HG02970 (cell line): Measurements from ENCODE around the gene MOB1A.
"Not testable (repeated sequence)": the region's sequence is repeated elsewhere in the genome, so short reads cannot be mapped to it uniquely, and the experiment has no call there.

Experiments used
- ATAC-seq: cut with Tn5 transposase; IDR thresholded peaks from one replicate; pipeline ENCODE4 v1.9.1; 2021; ENCODE audit warnings: mild to moderate bottlenecking, moderate library complexity, moderate number of reproducible peaks; ENCODE audit not compliant: unreplicated experiment, low FRiP score

The MOB1A gene

DNA sequence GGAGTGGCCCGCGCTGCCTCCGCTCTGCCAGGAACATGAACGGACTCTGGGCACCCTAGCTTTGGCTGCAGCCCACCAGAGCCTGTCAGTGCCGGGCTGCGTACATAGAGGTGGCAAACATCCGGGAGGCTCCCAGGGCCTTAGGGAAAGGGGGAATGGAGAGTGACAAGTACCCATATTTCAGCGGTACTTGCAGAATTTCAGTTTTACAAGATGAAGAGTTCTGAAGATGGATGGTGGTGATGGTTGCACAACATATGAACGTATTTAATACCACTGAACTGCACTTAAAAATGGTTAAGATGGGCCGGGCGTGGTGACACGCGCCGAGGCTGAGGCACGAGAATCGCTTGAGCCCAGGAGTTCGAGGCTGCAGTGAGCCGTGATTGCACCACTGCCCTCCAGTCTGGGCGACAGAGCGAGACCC is 20.6 kb upstream of the MOB1A start:
- ATAC-seq, result no peak

- peak; percentile 70 for ATAC-seq
Measured at GRCh38 chr2:74198461-74199274, 20.0 kb upstream of the MOB1A start, which contains the start of gene MTHFD2. Gene MTHFD2, plus strand, starts transcription at chr2:74198615. Its CDS starts 27 bp downstream, at chr2:74198642.

DNA sequence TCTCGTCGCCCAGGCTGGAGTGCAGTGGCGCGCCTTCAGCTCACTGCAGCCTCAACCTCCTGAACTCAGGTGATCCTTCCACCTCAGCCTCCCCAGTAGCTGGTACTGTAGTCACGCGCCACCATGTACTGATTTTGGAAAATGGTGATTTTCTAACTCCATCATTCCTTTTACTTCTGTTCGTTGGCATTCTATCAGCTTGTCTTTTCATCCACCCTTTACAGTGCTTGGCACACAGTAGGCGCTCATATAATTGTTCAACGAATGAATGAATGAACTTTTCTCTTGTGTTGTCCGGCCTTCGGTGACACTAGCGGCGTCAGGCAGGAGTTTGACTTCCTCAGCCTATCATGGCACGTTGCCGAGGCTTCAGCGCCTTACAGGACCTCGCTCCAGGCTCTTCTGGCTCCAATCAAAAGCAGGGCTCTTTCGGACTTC is 19.4 kb upstream of the MOB1A start:
- no peak for ATAC-seq

DNA sequence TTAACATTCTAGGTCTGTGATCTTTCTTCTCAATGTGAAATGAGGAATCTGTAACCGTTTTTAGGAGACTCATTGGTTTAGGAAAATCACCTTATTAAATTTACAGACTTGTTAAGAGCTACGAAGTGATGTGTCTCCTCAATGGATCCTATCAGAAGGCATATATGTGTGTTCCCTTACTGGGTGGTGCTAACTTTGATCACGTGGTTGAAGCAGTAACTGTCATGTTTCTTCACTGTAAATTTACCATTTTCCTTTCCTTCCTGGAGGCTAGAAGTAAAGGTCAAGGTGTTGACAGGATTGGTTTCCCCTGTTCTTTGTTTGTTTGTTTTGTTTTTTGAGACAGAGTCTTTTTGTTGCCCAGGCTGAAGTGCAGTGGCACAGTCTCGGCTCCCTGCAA is 18.4 kb upstream of the MOB1A start:
- no peak for ATAC-seq

- no peak for ATAC-seq
Measured at GRCh38 chr2:74194799-74195198, 16.1 kb upstream of the MOB1A start.

DNA sequence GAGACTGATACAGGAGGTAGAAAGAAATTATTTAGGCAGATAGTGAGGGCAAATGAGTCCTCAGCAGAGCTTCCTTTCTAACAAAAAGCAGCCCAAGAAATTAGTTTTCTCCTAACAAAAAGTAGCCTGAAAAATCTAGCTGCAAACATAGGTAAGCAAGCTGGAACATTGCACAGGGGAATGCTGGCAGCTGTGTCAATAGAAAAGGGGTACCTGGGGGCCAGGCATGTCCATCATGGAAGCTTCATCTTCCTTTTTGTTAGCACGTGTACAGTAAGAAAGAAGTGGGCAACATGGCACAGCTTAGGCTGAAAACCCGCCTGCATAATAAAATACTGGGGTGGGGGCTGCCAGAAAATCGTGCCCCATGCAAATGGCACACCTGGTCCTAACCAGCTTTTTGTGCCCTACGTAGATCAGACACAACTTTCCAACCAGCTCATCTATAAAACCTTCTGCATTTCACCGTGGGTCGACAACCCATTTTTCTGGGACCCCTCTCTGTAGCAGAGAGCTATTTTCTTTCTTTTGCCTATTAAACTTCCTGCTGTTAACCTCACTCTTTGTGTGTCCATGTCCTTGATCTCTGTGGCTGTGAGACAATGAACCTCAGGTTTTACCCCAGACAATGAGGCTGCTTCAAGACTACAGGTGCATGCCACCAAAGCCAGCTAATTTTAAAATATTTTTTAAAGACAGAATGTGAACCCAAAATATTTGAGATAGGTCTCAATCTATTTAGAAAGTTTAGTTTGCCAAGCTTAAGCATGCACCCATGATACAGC is 13.1 kb upstream of the MOB1A start:
- no peak for ATAC-seq

GRCh38 chr2:74188696-74189095 is 10.0 kb upstream of the MOB1A start:
- ATAC-seq, result no peak

- no peak for ATAC-seq
Measured at GRCh38 chr2:74188018-74188601, 9.4 kb upstream of the MOB1A start.

DNA sequence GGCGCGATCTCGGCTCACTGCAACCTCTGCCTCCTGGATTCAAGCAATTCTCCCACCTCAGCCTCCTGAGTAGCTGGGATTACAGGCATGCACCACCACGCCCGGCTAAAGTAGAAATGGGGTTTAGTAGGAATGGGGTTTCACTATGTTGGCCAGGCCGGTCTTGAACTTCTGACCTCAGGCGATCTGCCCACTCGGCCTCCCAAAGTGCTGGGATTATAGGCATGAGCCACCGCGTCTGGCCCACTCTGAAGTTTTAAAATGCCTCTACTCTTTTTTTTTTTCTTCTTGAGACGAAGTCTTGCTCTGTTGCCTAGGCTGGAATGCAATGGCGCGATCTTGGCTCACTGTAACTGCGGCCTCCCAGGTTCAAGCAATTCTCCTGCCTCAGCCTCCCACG is 8.0 kb upstream of the MOB1A start:
- not testable (repeated sequence) for ATAC-seq

GRCh38 chr2:74186038-74186437 is 7.4 kb upstream of the MOB1A start:
- peak; percentile 60 for ATAC-seq

- ATAC-seq, result no peak
Measured at GRCh38 chr2:74183878-74184277, 5.2 kb upstream of the MOB1A start.

DNA sequence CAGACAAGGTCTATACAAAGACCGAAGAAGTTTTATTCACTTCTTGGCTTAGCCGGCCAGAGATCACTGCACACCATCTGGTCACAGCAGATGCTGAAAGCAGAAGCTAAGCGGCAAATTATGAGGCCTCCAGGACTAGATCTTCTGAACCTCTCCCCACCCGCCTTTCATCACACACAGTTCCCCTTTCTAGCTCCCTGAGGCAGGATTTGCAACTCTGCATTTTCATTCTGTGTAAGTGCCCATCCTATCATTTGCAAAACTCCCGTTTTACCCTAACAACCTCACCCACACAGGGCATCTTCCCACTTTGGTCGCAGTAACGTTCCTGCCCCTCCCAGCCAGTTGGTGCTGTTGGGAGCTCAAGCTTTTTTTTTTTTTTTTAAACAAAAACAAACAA is 3.1 kb upstream of the MOB1A start:
- ATAC-seq, result no peak

- ATAC-seq, result peak; percentile 0
Measured at GRCh38 chr2:74179063-74179865, 585 bp upstream of the MOB1A start.

DNA sequence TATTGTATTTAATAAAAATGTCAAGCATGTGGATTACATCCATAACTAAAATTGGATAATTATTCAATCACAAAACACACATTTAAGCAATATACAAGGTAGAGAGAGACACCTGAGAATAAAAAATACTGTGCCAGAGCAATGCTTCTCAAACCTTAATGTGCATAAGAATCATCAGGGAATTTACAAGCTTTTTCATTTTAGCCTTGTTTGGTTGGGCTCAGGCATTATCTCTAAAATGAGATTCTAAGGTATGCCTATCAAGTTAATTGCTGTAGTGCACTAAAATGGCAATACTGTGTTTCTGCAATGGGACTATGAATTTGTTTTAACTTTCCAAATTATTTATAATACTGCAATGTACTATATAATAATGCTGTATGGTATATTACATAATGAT is 983 bp downstream of the MOB1A start:
- no peak for ATAC-seq

DNA sequence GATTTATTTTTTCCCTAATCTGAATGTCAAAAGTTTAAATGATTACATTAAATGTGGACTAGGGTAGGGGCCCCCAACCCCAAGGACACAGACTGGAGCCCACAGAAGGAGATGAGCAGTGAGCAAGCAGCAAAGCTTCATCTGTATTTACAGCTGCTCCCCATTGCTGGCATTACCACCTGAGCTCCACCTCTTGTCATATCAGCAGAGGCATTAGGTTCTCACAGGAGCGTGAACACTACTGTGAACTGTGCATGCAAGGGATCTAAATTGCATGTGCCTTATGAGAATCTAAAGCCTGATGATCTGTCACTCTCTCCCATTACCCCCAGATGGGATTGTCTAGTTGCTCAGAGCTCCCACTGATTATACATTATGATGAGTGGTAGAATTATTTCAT is 3.8 kb downstream of the MOB1A start:
- no peak for ATAC-seq

DNA sequence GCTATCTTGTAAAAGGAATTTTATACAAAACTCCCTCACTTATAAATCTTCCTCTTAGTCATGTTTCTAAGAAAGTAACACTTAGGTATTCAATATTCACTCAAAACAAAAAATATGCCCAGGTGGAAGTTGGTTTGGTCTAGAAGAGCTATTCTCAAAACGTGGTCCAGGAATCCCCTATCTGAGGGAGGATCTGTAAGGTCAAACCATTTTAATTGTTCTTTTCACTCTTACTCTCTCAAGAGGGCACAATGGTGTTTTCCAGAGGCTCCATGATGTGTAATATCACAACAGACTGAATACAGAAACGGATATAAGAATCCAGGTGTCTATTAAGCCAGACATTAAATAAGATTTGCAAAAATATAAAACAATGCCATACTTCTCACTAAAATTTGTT is 9.9 kb downstream of the MOB1A start:
- no peak for ATAC-seq

GRCh38 chr2:74164761-74165160 is 13.9 kb downstream of the MOB1A start:
- no peak for ATAC-seq

DNA sequence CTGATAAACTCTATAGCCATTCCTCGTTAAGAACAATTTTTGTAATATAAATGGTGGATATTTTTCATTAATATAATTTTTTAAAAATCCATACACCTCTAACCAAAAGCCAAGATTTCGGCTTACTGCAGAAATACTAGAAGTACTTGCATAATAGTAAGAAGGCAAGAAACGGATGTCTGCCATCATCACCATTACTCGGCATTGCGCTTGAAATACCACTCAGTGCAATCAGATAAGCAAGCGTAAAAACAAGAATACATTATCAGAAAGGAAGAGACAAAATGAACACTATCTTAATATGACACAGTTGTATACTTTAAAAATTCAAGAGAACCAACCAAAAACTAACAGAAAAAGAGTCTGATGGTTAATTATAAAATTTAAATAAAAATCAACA is 15.7 kb downstream of the MOB1A start:
- ATAC-seq, result no peak

DNA sequence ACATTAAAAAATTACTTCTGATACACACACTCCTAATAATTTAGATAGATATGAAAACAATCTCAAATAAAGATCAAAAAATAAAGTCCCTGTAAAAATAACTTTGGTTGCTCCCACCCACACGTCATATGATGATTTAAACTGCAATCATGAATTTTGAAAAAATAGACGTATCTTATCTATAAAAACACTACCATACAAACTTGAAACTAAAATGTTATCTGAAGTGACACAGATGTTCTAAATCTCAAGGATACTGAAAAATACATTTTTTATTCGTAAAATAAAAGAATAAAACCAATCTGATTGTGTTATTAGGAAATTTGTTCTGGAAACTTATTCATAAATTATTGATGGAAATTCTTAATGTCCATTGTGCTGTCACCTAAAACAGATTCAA is 22.8 kb downstream of the MOB1A start:
- ATAC-seq, result no peak

DNA sequence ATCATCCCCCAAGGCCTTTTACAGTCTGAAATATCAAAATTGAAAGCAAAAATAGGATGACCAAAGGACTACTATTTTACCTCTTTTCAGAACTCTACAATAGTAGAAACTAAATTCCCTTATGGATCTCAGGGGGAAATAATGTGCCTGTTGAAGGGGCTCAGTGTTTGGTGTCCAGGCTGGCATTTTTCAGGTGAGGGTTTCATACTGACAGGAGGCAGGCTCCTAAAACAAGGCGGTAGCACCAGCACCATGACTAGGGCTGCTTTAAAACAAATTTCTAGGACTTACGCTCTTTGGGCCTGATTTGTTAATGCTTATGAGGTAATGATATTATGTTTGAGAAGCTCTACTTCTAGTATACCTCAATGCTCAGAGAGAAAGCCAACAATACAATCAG is 25.7 kb downstream of the MOB1A start:
- ATAC-seq, result no peak
